Mucosa of rectum (tissue), 2 donors: ENCODE data around the gene GSTM2.
A peak's percentile ranks its signal among the peaks of the same experiment; 100 is the strongest.

Source experiments
- H3K27ac ChIP-seq, 2 donors: one replicate each; pipeline ENCODE4 v1.7.0; 2013; ENCODE audit warnings: inconsistent platforms in 2 of 2, low read depth in 2 of 2, low read length in 2 of 2
- H3K27me3 ChIP-seq, 2 donors: one replicate each; pipeline ENCODE4 v1.7.0; 2013; ENCODE audit warnings: low read length in 2 of 2; ENCODE audit not compliant: control insufficient read depth in 2 of 2, insufficient read depth in 2 of 2
- H3K36me3 ChIP-seq, 2 donors: one replicate each; pipeline ENCODE4 v1.7.0; 2013; ENCODE audit warnings: low read length in 2 of 2; ENCODE audit not compliant: control insufficient read depth in 2 of 2, insufficient read depth in 2 of 2
- H3K4me1 ChIP-seq, 2 donors: one replicate each; pipeline ENCODE4 v1.7.0; 2013; ENCODE audit warnings: low read length in 2 of 2, mild to moderate bottlenecking in 1 of 2; ENCODE audit not compliant: control insufficient read depth in 2 of 2, insufficient read depth in 2 of 2
- H3K4me3 ChIP-seq, 2 donors: one replicate each; pipeline ENCODE4 v1.7.0; 2013; ENCODE audit warnings: low read length in 2 of 2
- H3K9ac ChIP-seq, 2 donors: one replicate each; pipeline ENCODE4 v1.7.0; 2013; ENCODE audit warnings: low read length in 2 of 2, low read depth in 1 of 2, mild to moderate bottlenecking in 1 of 2
- H3K9me3 ChIP-seq, 2 donors: one replicate each; pipeline ENCODE4 v1.7.0; 2013; ENCODE audit warnings: low read length in 2 of 2; ENCODE audit not compliant: control insufficient read depth in 2 of 2
- donor health status: healthy.
- donor health status: Normal muscosa, but diverticular disease.

Gene GSTM2

DNA sequence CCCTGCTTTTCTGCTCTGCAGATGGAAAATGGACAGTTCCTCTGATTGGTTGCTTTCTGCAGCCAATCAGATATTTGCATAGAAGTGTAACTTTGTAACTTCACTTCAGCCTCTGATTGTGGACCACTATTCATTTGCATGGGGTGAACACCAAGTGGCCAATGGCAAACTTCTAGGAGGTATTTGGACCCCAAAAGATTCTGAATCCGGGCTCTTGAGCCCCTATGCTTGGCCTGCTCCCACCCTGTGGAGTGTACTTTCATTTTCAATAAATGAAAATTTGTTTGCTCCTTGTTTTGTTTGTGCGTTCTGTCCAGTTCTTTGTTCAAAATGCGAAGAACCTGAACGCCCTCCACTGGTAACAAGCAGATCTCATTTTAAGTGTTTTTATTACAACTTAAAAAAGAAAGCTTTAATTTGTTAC is 18.4 kb upstream of the GSTM2 start:
- Histone ChIP-seq H3K9ac (no peak overlapping the region), H3K36me3 (no peaks in the 10 kb centered on the region), H3K27me3 (no peaks in the 10 kb centered on the region), H3K27ac (no peak overlapping the region), H3K9me3 (no peaks in the 10 kb centered on the region), H3K4me3 (no peak overlapping the region), H3K4me1 (no peaks in the 10 kb centered on the region)

DNA sequence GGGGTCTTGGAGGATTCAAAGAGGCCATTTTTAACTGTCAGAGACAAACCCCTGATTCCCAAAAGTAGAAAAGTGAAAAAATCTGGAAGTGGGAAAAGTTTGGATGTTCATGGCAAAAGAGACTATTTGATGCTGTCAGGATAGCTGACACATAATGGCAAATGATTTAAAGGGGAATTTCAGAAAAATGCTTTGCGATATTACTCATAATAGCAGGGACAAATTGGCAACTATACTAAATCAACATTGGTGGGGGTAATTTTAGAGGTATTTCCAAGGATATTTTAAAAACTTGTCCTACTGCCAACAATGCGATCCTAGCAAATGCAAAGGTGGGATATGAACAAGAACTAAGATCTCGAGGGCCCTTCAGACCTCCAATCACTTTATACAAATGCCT is 17.2 kb upstream of the GSTM2 start:
- H3K4me3 ChIP-seq: no peak overlapping the region
- no peak overlapping the region for H3K9ac ChIP-seq
- H3K4me1 ChIP-seq: peaks cover 2 to 6% of the 10 kb centered on the region in 2 donors
- H3K27ac ChIP-seq: no peak overlapping the region
- H3K9me3 ChIP-seq: no peaks in the 10 kb centered on the region
- H3K27me3 ChIP-seq: no peaks in the 10 kb centered on the region
- no peaks in the 10 kb centered on the region for H3K36me3 ChIP-seq

GRCh38 chr1:109652402-109652801 is 15.5 kb upstream of the GSTM2 start:
- peaks cover 7 to 9% of the 10 kb centered on the region in 2 donors for H3K4me1 ChIP-seq
- no peaks in the 10 kb centered on the region for H3K36me3 ChIP-seq
- H3K9ac ChIP-seq: no peak overlapping the region
- H3K4me3 ChIP-seq: no peak overlapping the region
- H3K27me3 ChIP-seq: no peaks in the 10 kb centered on the region
- no peaks in the 10 kb centered on the region for H3K9me3 ChIP-seq
- H3K27ac ChIP-seq: no peak overlapping the region

GRCh38 chr1:109653306-109653705 is 14.6 kb upstream of the GSTM2 start:
- Histone ChIP-seq H3K9me3 (no peaks in the 10 kb centered on the region), H3K4me3 (no peak overlapping the region), H3K27me3 (no peaks in the 10 kb centered on the region), H3K9ac (no peak overlapping the region), H3K4me1 (peaks cover 7 to 9% of the 10 kb centered on the region in 2 donors), H3K36me3 (peaks cover 0 to under 1% of the 10 kb centered on the region in 2 donors), H3K27ac (no peak overlapping the region)

DNA sequence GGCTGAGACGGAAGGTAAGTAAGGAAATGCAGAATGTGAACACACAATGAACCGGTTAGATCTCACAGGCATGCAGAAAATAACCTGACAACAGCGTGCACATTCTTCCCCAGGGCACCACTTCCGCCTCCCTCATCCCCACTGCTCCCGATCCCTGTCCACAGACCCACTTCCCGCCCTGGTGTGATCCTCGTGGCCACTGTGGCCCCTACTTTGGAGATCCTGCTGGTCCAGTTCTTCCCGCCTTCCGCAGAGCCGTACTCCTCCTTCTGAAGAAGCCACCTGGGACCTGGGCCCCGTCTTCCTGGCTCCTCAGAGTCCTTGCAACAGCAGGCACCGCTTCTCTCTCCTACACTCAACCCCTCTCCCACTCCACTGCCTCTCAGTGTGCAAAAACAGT is 13.3 kb upstream of the GSTM2 start:
- H3K9me3 ChIP-seq: no peaks in the 10 kb centered on the region
- peaks cover 9 to 10% of the 10 kb centered on the region in 2 donors for H3K36me3 ChIP-seq
- no peak overlapping the region for H3K27ac ChIP-seq
- H3K9ac ChIP-seq: no peak overlapping the region
- H3K27me3 ChIP-seq: no peaks in the 10 kb centered on the region
- no peak overlapping the region for H3K4me3 ChIP-seq
- H3K4me1 ChIP-seq: peaks cover 7 to 9% of the 10 kb centered on the region in 2 donors

- peaks cover 13 to 21% of the 10 kb centered on the region in 2 donors for H3K36me3 ChIP-seq
- H3K27ac ChIP-seq: peak within 1 kb of the TSS; percentile 89 to 90
- H3K9ac ChIP-seq: peak within 1 kb of the TSS; percentile 77 to 91
- no peaks in the 10 kb centered on the region for H3K9me3 ChIP-seq
- H3K4me1 ChIP-seq: peaks cover 7 to 9% of the 10 kb centered on the region in 2 donors
- H3K4me3 ChIP-seq: peak within 1 kb of the TSS; percentile 83 to 90
- H3K27me3 ChIP-seq: no peaks in the 10 kb centered on the region
These were observed 12.0 kb upstream of the GSTM2 start, which contains the start of gene GSTM4 for GRCh38 chr1:109655615-109656519. GSTM4 (plus strand) TSS chr1:109656099; CDS start chr1:109656390, 291 bp downstream.

DNA sequence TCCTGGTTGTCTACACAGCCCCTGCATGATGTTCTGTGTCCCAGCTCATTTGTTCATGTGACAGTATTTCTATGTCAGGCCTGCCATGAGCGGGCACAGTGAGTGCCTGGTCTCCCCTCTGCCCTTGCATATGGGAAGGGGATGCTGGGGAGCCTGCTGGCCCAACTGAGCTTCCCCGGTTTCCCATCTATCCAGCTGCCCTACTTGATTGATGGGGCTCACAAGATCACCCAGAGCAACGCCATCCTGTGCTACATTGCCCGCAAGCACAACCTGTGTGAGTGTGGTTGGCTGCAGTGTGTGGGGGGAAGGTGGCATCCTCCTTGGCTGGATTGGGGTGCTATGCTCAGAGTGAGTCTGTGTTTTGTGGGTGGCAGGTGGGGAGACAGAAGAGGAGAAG is 10.5 kb upstream of the GSTM2 start:
- no peak overlapping the region for H3K4me3 ChIP-seq

DNA sequence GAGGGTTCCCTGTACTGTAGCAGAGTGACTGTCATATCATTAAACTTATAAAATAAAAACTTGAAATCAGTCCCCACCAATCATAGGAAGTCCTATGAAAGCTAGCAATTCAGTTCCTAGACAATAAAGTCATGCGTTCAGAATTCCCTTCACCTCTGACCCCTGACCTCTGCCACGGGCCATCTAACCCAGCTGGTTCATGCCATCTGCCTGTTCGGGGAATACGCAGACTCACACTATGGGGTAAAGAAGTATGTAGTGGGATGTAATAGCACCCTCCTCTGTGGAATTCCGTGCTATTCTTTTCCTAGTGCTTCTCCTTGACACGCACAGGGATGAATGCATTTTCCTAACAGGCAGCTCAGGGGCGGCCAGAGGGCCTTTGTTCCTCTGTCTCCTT is 9.9 kb upstream of the GSTM2 start:
- Histone ChIP-seq H3K4me1 (peaks cover 7 to 9% of the 10 kb centered on the region in 2 donors), H3K27ac (no peak overlapping the region), H3K4me3 (no peak overlapping the region), H3K36me3 (peaks cover 13 to 25% of the 10 kb centered on the region in 2 donors), H3K9me3 (no peaks in the 10 kb centered on the region), H3K9ac (no peak overlapping the region), H3K27me3 (no peaks in the 10 kb centered on the region)

More for the DNA sequence above, 10.5 kb upstream of the GSTM2 start:
- Histone ChIP-seq H3K4me1 (peaks cover 7 to 9% of the 10 kb centered on the region in 2 donors), H3K27me3 (no peaks in the 10 kb centered on the region), H3K36me3 (peaks cover 13 to 25% of the 10 kb centered on the region in 2 donors), H3K27ac (no peak overlapping the region), H3K9me3 (no peaks in the 10 kb centered on the region), H3K9ac (no peak overlapping the region)

DNA sequence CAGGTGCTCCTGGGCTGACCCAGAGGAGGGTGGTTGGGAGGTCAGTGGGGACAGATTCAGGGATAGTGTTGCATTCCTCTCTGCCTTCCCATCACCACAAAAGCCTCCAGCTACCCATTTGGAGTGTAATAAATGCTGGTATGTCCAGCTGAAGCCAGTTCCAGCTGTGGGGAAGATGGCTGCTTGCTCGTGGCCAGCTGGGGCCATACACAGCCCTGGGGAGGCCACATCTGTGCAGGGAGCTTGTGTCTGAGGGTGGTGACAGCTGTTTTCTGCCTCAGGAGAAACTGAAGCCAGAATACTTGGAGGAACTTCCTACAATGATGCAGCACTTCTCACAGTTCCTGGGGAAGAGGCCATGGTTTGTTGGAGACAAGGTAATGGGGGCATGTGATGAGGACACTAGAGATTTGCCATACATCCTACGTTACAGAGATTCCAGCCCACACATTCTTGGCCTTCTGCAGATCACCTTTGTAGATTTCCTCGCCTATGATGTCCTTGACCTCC is 9.3 kb upstream of the GSTM2 start:
- Histone ChIP-seq H3K27ac (no peak overlapping the region), H3K9me3 (no peaks in the 10 kb centered on the region), H3K4me3 (no peak overlapping the region), H3K27me3 (no peaks in the 10 kb centered on the region), H3K36me3 (peaks cover 13 to 25% of the 10 kb centered on the region in 2 donors), H3K9ac (no peak overlapping the region), H3K4me1 (peaks cover 7 to 9% of the 10 kb centered on the region in 2 donors)

- Histone ChIP-seq H3K27me3 (no peaks in the 10 kb centered on the region), H3K4me3 (no peak overlapping the region), H3K36me3 (peaks cover 13 to 25% of the 10 kb centered on the region in 2 donors), H3K9me3 (no peaks in the 10 kb centered on the region), H3K9ac (no peak overlapping the region), H3K27ac (no peak overlapping the region), H3K4me1 (peaks cover 7 to 9% of the 10 kb centered on the region in 2 donors)
These were observed 8.7 kb upstream of the GSTM2 start for GRCh38 chr1:109659145-109659544.
